RCC 7860 (cell line): ENCODE results near the gene TXNL4B.
"Not testable (repeated sequence)": the region's sequence is repeated elsewhere in the genome, so short reads cannot be mapped to it uniquely, and the experiment has no call there.

Source experiments
- DNase-seq: peaks from one replicate; pipeline ENCODE4 v3.0.0-alpha.2; 2015; ENCODE audit warnings: low spot score
- FAIRE-seq: peaks from 2 replicates; lab custom pipeline; 2012; peaks lifted over from hg19 to GRCh38; lab: Jason Lieb, UNC

Gene TXNL4B

DNA sequence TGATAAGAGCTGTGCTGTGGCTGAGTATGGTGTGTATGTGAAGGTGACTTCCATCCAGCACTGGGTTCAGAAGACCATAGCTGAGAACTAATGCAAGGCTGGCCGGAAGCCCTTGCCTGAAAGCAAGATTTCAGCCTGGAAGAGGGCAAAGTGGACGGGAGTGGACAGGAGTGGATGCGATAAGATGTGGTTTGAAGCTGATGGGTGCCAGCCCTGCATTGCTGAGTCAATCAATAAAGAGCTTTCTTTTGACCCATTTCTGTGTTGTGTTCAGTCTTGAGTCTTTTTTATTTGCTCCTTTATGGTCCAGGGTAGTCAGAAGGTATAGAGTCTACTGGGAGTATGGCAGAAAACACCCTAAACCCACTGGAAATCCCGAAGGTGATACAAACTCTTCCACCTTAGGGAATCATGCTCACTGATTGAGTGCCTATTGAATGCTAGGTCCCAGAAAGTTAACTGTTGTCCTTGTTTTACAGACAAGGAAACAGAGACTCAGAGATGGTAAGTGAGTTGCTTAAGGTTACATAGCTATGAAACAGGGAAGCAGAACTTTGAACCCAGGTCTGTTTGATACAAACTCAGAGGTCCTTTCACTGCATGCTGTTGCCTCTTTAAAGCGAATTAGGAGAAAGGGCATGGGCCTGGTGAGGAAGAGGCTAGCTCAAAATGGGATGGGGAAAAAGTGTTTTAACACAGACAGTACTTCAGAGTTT lies 16.3 kb downstream of the TXNL4B start:
- DNase-seq, FAIRE-seq: not testable (repeated sequence)

DNA sequence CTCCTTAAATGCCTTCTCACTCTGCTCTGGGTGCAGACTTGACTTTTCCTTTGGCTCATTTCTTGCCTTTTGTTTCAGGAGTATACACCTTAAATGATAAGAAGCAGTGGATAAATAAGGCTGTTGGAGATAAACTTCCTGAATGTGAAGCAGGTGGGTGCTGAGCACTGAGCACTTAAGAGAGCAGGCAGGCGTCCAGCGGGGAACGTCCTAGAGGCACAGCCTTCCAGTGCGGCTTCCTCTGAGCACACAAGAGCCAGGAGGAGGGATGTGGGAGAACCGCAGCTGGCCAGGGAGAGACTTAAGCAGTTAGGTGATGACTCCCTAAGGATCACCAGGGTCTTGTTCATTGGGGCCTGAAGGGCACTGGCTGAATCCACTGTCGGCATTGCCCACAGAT lies 18.4 kb downstream of the TXNL4B start:
- DNase-seq, FAIRE-seq: not testable (repeated sequence)

DNA sequence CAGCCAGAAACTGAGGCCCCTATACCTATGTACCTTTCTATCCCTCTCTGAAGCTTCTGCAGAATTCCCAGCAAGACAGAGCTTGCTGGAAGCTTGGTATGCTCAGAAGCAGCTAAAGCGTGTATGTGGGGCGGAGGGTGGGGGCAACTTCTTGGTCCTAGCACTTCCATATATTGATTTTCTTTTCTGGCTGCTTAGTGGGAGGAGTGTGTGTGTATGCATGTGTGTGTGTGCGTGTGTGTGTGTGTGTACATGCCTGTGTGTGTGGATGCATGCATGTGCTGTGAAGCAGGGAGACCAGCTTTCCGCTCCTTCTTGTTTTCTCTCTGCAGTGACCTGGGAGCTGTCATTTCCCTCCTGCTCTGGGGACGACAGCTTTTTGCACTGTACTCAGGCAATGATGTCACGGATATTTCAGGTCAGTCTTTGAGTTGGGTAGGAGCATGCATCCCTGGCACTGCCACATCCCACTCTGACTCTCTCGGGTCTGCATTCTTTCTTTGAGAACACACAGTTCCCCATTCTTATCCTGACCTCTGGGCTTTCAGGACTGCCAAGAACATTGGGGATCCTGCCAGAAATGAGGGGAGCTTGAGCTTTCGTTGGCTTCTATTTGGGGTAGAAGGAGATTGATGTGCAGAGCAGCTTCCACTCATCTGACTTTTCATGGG lies 19.7 kb downstream of the TXNL4B start:
- FAIRE-seq (no peak), DNase-seq (no peak)

DNA sequence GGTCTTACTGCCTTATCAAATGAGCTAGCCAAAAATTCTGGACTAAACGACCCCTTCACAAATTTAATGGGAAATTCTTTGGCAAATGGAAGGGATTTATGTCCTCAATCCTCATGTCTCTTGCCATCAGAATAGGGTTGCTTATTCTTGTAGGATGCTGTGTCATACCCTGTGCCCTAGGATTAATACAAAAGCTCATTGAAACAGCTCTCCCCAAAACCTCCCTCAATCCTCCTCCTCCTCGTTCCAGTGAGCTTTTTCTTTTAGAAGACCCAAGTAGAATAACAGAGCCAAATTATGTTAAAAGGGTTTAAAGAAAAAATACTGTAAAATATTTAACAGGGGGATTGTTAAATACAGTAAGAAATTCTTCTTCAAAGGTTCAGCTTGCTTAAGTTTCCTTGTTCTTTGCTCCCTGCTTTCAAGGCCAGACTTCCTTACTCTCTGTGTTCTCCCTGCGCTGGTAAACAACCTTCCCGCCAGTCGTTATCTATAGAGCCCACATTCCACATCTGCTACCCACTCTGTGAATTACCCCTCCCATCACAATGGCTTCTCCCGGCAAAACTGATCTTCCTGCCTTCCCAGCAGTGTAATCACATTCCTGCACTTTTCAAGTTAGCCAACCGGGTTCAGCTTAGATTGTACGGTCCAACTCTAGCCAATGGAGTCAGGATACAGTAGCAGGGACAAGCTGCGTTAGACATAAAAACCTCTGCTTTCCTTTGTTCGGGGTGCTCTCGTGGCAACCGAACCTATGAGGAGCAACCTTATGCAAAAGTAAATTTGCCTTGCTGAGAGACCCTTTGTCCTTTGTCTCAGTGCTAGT lies 20.7 kb downstream of the TXNL4B start:
- FAIRE-seq (no peak), DNase-seq (no peak)

DNA sequence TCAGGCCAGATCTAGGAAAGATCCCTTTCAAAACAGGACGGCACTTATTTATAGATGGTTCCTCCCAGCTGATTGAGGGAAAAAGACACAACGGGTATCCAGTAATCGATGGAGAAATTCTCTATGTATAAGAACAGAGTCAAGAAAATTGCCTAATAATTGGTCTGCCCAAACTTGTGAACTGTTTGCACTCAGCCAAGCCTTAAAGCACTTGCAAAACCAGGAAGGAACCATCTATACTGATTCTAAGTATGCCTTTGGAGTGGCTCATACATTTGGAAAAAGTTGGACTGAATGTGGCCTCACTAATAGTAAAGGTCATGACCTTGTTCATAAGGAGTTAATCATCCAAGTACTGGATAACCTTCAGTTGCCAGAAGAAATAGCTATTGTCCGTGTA lies 24.5 kb downstream of the TXNL4B start:
- DNase-seq (no peak), FAIRE-seq (no peak)

DNA sequence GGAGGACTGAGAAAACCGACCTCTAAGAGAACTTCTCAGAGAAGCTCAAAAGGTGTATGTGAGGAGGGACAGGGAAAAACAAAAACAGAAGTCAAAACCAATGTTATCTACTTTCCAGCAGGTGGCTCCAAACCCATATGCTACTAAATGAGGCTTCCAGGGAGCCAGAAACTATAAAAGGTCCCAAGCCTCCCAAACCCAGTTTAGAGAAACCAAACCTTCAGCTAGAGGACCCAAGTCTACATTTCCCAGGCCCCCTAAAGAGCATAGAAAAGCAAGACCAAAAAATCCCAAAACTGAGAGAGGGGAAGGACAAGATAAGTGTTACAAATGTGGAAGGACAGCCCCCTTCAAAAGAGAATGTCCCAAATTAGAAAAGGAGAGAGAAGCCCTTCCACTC lies 26.7 kb downstream of the TXNL4B start:
- no peak for FAIRE-seq
- DNase-seq: peak; percentile 18

DNA sequence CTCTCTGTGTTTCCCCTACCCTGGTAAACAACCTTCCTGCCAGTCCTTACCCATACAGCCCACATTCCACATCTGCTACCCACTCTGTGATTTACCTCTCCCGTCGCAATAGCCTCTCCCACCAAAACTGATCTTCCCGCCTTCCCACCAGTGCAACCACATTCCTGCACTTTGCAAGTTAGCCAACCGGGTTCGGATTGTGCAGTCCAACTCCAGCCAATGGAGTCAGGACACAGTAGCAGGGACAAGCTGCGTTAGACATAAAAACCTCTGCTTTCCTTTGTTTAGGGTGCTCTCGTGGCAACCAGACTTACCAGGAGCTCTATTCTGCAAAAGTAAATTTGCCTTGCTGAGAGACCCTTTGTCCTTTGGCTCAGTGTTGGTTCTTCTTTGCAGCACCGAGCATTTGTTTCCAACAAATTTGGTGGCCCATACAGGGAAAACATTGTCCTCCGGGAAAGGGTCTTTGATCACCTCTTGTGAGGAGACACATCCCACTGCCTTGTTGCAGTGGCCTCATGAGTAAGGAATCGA lies 29.0 kb downstream of the TXNL4B start:
- DNase-seq (no peak), FAIRE-seq (no peak)

DNA sequence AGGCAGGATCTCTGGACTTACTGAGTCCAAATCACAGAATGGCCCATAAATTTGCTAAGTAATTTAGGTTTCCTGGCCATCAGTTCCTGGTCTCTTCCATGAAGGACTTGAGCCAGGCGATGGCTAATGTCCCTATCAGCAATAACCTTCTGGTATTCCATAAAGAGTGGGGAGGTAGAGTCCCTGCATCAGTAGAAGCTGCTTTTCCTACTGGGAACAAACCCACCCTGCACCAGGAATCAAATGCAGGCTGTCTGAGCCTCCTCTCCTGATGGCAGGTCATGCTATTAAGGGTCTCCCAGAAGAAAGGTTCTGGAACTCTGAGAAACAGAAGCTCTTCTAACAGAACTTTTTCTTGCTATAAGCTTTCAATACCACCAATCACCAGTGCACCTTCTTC lies 31.9 kb downstream of the TXNL4B start:
- FAIRE-seq (no peak), DNase-seq (no peak)

DNA sequence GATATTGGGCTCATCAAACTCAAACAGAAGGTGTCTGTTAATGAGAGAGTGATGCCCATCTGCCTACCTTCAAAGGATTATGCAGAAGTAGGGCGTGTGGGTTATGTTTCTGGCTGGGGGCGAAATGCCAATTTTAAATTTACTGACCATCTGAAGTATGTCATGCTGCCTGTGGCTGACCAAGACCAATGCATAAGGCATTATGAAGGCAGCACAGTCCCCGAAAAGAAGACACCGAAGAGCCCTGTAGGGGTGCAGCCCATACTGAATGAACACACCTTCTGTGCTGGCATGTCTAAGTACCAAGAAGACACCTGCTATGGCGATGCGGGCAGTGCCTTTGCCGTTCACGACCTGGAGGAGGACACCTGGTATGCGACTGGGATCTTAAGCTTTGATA lies 33.0 kb downstream of the TXNL4B start:
- DNase-seq: no peak
- no peak for FAIRE-seq

DNA sequence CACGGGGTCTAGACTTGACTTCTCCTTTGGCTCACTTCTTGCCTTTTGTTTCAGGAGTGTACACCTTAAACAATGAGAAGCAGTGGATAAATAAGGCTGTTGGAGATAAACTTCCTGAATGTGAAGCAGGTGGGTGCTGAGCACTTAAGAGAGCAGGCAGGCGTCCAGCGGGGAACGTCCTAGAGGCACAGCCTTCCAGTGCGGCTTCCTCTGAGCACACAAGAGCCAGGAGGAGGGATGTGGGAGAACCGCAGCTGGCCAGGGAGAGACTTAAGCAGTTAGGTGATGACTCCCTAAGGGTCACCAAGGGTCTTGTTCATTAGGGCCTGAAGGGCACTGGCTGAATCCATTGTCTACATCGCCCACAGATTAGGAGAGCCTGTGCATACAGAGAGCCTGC lies 34.4 kb downstream of the TXNL4B start:
- not testable (repeated sequence) for FAIRE-seq, DNase-seq

DNA sequence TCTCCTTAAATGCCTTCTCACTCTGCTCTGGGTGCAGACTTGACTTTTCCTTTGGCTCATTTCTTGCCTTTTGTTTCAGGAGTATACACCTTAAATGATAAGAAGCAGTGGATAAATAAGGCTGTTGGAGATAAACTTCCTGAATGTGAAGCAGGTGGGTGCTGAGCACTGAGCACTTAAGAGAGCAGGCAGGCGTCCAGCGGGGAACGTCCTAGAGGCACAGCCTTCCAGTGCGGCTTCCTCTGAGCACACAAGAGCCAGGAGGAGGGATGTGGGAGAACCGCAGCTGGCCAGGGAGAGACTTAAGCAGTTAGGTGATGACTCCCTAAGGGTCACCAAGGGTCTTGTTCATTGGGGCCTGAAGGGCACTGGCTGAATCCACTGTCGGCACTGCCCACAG lies 36.1 kb downstream of the TXNL4B start:
- FAIRE-seq, DNase-seq: not testable (repeated sequence)

DNA sequence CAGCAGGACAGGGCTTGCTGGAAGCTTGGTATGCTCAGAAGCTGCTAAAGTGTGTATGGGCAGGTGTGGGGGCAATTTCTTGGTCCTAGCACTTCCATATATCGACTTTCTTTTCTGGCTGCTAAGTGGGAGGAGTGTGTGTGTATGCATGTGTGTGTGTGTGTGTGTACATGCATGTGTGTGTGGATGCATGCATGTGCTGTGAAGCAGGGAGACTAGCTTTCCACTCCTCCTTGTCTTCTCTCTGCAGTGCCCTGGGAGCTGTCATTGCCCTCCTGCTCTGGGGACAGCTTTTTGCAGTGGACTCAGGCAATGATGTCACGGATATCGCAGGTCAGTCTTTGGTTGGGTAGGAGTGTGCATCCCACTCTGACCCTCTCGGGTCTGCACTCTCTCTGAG lies 37.5 kb downstream of the TXNL4B start:
- DNase-seq (no peak), FAIRE-seq (no peak)

DNA sequence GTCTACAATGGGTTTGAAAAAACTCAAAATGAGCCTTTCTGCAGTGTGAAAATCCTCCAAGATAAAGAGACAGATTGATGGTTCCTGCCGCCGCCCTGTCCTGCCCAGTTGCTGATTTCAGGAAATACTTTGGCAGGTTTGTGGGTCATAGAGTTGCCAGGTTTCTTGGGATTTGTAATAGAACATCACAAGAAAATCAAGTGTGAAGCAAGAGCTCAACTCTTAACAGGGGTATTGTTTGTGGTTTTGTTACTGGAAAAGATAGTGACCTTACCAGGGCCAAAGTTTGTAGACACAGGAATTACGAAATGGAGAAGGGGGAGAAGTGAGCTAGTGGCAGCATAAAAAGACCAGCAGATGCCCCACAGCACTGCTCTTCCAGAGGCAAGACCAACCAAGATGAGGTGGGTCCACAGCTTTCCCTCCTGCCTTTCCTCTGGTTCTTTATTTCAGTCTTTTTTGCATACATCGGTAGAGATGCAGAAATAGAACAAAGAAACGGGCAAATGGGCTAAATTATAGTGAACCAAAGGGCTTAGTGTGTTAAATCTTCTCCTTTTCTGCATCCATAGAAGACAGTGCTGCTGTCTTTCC lies 39.1 kb downstream of the TXNL4B start, which contains the start of gene HP:
Gene HP (plus strand): TSS at position 252 of the 594 bp plus-strand sequence. CDS start 148 bp downstream, at position 400.
- FAIRE-seq, DNase-seq: not testable (repeated sequence)

DNA sequence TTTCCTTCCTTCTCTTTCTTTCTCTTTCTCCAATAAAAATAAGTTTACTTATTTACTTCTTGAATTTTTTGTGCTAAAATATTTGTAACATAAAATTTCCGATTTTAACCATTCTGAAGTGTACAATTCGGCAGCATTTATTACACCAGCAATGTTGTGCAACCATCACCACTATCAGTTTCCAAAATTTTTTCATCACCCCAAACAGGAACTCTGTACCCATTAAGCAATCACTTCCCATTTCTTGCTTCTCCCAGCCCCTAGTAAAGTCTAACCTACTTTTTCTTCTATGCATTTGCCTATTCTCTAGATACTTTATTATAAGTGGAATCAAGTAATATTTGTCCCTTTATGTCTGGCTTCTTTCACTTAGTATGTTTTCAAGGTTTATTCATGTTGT lies 41.6 kb downstream of the TXNL4B start:
- no peak for FAIRE-seq
- DNase-seq: no peak

DNA sequence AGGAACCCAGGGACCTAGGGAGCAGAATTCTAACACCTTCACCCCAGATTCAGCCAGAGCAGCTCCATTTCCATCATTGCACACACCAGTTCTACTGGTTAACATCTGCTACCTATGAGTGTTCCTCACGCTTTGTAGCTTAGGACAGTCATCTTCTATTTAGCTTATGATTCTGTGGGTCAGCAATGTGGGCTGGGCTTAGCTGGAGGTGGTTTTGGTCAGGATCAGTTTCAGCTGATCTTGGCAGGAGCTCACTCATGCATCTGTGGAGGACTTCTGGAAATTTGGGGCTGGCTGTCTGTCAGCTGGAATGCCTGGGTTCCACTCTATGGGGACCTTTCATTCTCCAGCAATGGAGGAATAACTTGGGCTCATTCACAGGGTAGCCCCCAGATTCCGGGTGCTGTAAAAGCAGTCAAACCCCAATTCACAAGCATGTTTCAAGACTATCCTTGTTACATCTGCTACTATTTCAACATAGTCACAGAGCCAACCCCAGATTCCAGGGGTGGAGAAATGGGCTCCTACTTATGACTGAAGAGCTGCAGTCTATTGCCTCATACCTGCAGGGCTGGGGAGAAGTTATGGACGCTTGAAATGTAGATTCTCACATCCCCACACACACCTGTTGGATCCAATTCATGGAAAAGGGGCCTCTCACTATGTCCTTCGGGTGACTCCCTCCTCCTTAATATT lies 42.5 kb downstream of the TXNL4B start:
- FAIRE-seq: no peak
- no peak for DNase-seq

DNA sequence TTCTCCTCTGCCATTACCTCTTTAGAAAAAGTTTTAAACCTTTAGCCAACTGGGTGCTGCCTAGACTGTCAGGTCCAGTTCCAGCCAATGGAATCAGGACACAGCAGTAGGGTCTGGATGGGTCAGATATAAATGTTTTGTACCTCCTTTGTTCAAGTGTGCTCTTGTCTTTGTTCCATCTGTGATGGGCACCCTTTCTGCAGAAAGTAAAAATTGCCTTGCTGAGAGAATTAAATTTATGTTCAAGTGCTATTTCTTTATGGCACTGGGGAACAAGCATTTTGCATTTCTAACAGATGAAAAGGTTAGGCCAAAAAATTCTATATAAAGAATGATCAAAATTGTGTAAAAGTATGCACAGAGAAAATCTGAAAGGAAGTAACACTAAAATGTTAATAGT lies 44.3 kb downstream of the TXNL4B start:
- no peak for DNase-seq
- FAIRE-seq: no peak

DNA sequence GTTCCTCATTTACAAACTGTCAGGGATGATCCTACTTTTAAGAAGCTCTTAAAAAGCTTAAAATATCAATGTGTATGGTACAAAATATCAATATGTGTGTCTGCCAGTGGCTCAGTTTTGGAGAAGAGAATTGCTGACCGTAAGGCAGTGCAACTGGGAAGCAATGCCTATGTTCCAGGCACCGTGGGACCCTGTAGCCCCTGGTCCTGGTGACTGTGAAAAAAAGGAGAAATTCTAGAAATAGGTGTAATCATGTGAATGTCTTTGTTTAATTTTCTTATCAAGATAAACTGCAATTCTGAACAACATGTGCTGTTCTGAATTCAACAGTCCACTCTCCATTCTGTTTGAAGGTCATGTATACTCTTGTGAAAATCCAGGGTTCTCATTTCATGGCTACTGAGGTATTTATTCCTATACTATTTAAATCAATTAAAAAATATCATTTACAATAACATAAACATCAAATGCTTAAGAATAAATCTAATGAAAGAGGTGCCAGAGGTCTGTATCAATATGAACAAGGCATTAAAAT lies 48.5 kb downstream of the TXNL4B start:
- DNase-seq (no peak), FAIRE-seq (no peak)

DNA sequence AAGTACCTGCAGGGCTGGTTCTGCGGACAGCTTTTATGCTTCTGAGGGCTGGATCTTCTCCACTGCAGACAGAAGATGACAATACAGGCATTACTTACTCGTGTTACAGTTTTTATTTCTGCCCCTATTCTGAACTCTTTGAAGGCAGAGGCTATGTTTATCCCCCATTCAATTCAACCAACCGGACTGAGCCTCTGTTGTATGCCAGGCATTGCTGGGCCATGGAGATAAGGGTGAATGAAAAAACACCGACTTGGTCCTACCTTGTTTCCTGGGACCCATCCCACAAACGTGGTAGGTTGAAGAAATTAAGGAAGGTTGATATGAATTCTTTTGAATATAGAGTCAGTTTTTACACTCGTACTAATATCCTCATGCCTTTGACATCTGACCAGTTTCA lies 49.1 kb downstream of the TXNL4B start:
- FAIRE-seq (no peak), DNase-seq (no peak)

DNA sequence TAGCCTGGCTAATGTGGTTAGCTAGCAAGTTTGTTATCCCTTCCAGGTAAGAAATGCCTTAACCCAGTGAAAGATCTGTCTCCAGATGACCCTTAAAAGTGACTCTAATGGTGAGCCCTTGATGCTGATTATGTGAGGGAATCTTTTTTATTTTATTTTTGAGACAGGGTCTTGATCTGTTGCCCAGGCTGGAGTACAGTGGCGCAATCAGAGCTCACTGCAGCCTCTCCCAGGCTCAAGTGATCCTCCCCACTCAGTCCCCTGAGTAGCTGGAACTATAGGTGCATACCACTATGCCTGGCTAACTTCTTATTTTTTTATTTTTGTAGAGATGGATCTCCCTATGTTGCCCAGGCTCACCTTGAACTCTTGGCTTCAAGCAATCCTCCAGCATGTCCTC lies 49.9 kb downstream of the TXNL4B start:
- DNase-seq: no peak
- no peak for FAIRE-seq

DNA sequence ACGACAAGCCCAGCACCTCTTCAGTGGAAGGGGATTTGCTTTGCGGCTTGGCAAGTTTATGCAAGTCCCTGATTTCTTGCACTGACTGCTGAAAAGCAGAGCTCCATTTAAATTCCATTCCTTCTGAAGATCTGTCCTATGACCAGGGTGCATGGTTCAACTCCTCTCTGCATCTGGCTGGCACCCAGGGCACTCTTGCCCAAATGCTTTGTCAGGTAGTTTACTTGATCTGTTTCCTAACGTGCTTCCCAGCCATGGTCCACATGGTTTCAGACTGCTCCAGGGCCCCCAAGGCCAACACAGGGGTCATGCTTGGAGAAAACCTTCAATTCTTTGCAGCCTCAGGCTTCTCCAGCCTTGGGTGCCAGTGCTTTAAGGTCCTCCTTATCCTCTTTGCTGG lies 50.4 kb downstream of the TXNL4B start:
- no peak for DNase-seq
- no peak for FAIRE-seq
